ENCODE measurements around the gene ATP6AP1. TPM values are rescaled to one million over a fixed set of nuclear protein-coding genes. Genes with fewer than 3 reads are reported as not detected.

Gene ATP6AP1
- total RNA-seq, 1 donor = 61.9 TPM

DNA sequence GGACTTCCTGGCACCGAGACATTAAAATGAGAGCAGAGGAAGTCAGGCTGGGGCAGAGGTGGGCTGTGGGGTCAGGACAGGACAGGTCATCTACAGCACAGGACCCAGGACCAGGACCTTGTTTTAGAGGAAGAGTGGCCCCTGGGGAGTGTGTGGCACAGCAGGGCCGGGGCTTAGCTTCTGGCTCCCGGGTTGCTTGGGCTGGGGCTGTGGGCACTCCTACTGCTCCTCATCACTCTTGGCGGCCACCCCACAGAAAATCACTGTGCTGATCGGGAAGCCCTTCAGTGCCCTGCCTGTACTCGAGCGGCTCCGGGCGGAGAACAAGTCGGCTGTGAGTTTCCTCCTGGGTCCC is 8.1 kb upstream of the ATP6AP1 start:
- no peaks in the 10 kb centered on the region for H3K4me1 ChIP-seq (ENCODE audit: insufficient read depth, low read length)
- H3K4me3 ChIP-seq (ENCODE audit: insufficient read depth, low read length) = no peak overlapping the region
- no peak for TF ChIP-seq CTCF (IDR thresholded peaks at IDR 0.05; ENCODE audit: extremely low read depth, low read depth, low read length)
- H3K79me2 ChIP-seq (ENCODE audit: insufficient read depth, low read length) = no peaks in the 10 kb centered on the region
- H3K9me3 ChIP-seq (ENCODE audit: low read depth, low read length) = no peaks in the 10 kb centered on the region
- H3K36me3 ChIP-seq (ENCODE audit: insufficient read depth, low read length) = no peaks in the 10 kb centered on the region
- no peaks in the 10 kb centered on the region for H3K27me3 ChIP-seq (ENCODE audit: insufficient read depth, low read length)
- no peak overlapping the region for H3K27ac ChIP-seq (ENCODE audit: low read depth, low read length)
- no peak overlapping the region for H3K4me2 ChIP-seq (ENCODE audit: insufficient read depth, low read length)
- no peak for DNase-seq (ENCODE audit: insufficient read length, low spot score, missing footprints)
- no peak overlapping the region for H2AFZ ChIP-seq (ENCODE audit: low read length)
- H4K20me1 ChIP-seq (ENCODE audit: insufficient read depth, low read length) = no peaks in the 10 kb centered on the region

- Histone ChIP-seq H3K4me3 (ENCODE audit: insufficient read depth, low read length) (no peak overlapping the region), H3K4me2 (ENCODE audit: insufficient read depth, low read length) (no peak overlapping the region), H3K4me1 (ENCODE audit: insufficient read depth, low read length) (peaks cover 7% of the 10 kb centered on the region), H3K79me2 (ENCODE audit: insufficient read depth, low read length) (peaks cover 29% of the 10 kb centered on the region), H3K36me3 (ENCODE audit: insufficient read depth, low read length) (no peaks in the 10 kb centered on the region), H3K9me3 (ENCODE audit: low read depth, low read length) (no peaks in the 10 kb centered on the region), H3K27me3 (ENCODE audit: insufficient read depth, low read length) (no peaks in the 10 kb centered on the region), H2AFZ (ENCODE audit: low read length) (no peak overlapping the region), H4K20me1 (ENCODE audit: insufficient read depth, low read length) (peaks cover 6% of the 10 kb centered on the region), H3K27ac (ENCODE audit: low read depth, low read length) (no peak overlapping the region)
- no peak for DNase-seq (ENCODE audit: insufficient read length, low spot score, missing footprints)
- no peak for TF ChIP-seq CTCF (IDR thresholded peaks at IDR 0.05; ENCODE audit: extremely low read depth, low read depth, low read length)
Measured at GRCh38 chrX:154426916-154427770, 1.3 kb upstream of the ATP6AP1 start.

GRCh38 chrX:154429711-154430110 is 1.2 kb downstream of the ATP6AP1 start:
- no peak overlapping the region for H3K27ac ChIP-seq (ENCODE audit: low read depth, low read length)
- peak; percentile 77 for DNase-seq (ENCODE audit: insufficient read length, low spot score, missing footprints)
- no peak overlapping the region for H2AFZ ChIP-seq (ENCODE audit: low read length)
- peaks cover 10% of the 10 kb centered on the region for H4K20me1 ChIP-seq (ENCODE audit: insufficient read depth, low read length)
- H3K36me3 ChIP-seq (ENCODE audit: insufficient read depth, low read length) = peaks cover 12% of the 10 kb centered on the region
- H3K27me3 ChIP-seq (ENCODE audit: insufficient read depth, low read length) = no peaks in the 10 kb centered on the region
- no peaks in the 10 kb centered on the region for H3K9me3 ChIP-seq (ENCODE audit: low read depth, low read length)
- H3K4me2 ChIP-seq (ENCODE audit: insufficient read depth, low read length) = peak overlapping the region; percentile 89
- peaks cover 29% of the 10 kb centered on the region for H3K79me2 ChIP-seq (ENCODE audit: insufficient read depth, low read length)
- H3K4me1 ChIP-seq (ENCODE audit: insufficient read depth, low read length) = peaks cover 7% of the 10 kb centered on the region
- no peak for TF ChIP-seq CTCF (IDR thresholded peaks at IDR 0.05; ENCODE audit: extremely low read depth, low read depth, low read length)
- H3K4me3 ChIP-seq (ENCODE audit: insufficient read depth, low read length) = peak overlapping the region; percentile 79

DNA sequence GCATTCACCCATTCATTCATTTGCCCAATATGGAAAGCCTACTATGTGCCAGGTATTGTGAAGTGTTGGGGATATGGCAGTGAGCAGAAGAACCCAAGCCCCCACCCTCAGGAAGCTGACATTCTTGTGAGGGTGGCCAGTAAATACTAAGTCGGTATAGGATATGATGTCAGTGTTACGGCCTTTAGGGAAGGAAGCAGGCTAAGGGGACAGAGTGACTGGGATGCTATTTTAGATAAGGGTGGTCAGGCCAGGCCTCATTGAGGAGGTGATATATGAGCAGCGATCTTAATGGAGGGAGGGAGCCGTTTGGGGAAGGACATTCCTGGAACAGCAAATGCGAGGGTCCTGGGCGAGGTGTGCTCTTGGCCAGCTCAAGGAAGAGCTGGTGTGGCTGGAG is 2.0 kb downstream of the ATP6AP1 start:
- no peak overlapping the region for H3K4me3 ChIP-seq (ENCODE audit: insufficient read depth, low read length)
- no peak overlapping the region for H3K27ac ChIP-seq (ENCODE audit: low read depth, low read length)
- H3K9me3 ChIP-seq (ENCODE audit: low read depth, low read length) = no peaks in the 10 kb centered on the region
- peaks cover 10% of the 10 kb centered on the region for H4K20me1 ChIP-seq (ENCODE audit: insufficient read depth, low read length)
- peaks cover 7% of the 10 kb centered on the region for H3K4me1 ChIP-seq (ENCODE audit: insufficient read depth, low read length)
- H3K4me2 ChIP-seq (ENCODE audit: insufficient read depth, low read length) = no peak overlapping the region
- DNase-seq (ENCODE audit: insufficient read length, low spot score, missing footprints) = no peak
- H3K79me2 ChIP-seq (ENCODE audit: insufficient read depth, low read length) = peaks cover 29% of the 10 kb centered on the region
- no peak for TF ChIP-seq CTCF (IDR thresholded peaks at IDR 0.05; ENCODE audit: extremely low read depth, low read depth, low read length)
- no peaks in the 10 kb centered on the region for H3K27me3 ChIP-seq (ENCODE audit: insufficient read depth, low read length)
- H2AFZ ChIP-seq (ENCODE audit: low read length) = no peak overlapping the region
- H3K36me3 ChIP-seq (ENCODE audit: insufficient read depth, low read length) = peaks cover 14% of the 10 kb centered on the region
